Measurements from ENCODE around the gene SEMA3C.

- TF ChIP-seq, protein P1, sequence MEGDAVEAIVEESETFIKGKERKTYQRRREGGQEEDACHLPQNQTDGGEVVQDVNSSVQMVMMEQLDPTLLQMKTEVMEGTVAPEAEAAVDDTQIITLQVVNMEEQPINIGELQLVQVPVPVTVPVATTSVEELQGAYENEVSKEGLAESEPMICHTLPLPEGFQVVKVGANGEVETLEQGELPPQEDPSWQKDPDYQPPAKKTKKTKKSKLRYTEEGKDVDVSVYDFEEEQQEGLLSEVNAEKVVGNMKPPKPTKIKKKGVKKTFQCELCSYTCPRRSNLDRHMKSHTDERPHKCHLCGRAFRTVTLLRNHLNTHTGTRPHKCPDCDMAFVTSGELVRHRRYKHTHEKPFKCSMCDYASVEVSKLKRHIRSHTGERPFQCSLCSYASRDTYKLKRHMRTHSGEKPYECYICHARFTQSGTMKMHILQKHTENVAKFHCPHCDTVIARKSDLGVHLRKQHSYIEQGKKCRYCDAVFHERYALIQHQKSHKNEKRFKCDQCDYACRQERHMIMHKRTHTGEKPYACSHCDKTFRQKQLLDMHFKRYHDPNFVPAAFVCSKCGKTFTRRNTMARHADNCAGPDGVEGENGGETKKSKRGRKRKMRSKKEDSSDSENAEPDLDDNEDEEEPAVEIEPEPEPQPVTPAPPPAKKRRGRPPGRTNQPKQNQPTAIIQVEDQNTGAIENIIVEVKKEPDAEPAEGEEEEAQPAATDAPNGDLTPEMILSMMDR (IDR thresholded peaks at IDR 0.05) = no peak
- no peak for TF ChIP-seq EZH2 (IDR thresholded peaks at IDR 0.05; ENCODE audit: borderline replicate concordance, insufficient read depth, low read depth, low read length, poor library complexity, severe bottlenecking)
Measured at GRCh38 chr7:80907141-80907601, 11.7 kb downstream of the SEMA3C start.

Data from B cell (primary cell).